Fibroblast of peridontal ligament (primary cell): Measurements from ENCODE around the gene SERTAD1.
"Not testable (repeated sequence)": the region's sequence is repeated elsewhere in the genome, so short reads cannot be mapped to it uniquely, and the experiment has no call there.

ENCODE experiments used
- DNase-seq: peaks from one replicate; pipeline ENCODE4 v3.0.0-alpha.2; 2010; ENCODE audit errors: extremely low read depth

SERTAD1 gene

DNA sequence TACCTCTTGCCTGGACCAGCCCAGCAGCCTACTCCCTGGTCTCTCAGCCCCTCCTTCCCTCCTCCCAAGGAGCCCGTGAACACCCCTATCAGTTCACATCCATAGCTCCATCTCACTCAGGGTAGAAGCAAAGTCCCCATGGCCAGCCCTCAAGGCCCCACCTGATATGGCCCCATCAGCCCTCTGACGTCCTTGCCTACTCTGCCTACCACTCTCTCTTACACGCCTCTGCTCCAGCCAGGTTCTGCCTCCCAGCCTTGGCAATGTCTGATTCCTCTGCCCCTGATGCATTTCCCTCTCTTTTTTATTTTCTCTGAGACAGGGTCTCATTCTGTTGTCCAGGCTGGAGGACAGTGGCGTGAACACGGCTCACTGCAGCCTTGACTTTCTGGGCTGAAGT is 26.2 kb upstream of the SERTAD1 start:
- no peak for DNase-seq

DNA sequence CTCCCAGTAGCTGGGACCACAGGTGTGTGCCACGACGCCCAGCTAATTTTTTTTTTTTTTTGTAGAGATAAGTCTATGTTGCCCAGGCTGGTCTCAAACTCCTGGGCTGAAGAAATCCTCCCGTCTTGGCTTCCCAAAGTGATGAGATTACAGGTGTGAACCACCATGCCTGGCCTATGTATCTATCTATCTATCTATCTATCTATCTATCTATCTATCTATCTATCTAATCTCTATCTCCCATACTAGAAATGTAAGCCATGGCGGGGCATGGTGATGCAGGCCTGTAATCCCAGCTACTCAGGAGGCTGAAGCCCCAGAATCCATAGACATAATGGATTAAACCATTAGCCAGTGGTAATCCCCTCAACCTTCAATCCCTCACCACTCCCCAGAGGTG is 24.9 kb upstream of the SERTAD1 start:
- no peak for DNase-seq

DNA sequence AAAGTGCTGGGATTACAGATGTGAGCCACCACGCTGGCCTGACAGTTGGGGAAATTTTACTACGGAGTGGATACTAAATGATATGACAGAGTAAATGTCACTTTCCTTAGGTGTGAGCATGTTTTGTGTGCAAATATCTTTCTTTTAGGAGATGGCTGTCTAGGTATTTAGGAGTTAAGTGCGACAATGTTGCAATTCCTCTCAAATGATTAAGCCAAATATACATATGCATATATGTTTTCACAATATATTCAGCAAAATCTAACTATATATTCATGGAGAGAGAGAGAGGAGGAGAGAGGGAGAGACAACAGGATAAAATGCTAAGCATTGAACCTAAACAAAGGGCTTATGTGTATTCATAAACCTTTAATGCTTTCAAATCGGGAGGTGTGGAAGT is 23.7 kb upstream of the SERTAD1 start:
- DNase-seq, result no peak

GRCh38 chr19:40446263-40446784 is 20.5 kb upstream of the SERTAD1 start:
- DNase-seq, result no peak

DNA sequence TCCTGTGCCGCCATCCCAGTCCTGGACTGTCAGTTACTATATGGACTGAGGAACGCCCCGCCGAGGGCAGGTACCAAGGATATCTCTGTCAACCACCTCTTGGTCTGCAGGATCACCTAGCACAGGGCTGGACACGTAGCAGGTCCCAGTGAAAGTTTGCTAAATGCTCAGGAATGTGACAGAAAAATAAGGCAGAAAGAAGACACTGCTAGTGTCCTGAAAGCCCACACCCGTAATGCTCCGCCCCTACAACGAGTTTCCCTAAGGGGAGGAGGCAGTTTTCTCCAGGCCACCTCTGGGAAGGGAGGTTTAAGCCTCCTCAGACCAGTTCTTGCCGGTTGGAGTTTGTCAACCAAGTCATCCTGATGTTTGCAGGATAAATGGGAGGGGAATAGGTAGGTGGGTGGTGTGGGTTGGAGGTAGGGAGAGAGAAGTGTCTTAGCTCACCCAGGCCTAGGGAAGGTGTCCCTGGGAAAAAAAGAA is 20.0 kb upstream of the SERTAD1 start:
- DNase-seq, result no peak

DNA sequence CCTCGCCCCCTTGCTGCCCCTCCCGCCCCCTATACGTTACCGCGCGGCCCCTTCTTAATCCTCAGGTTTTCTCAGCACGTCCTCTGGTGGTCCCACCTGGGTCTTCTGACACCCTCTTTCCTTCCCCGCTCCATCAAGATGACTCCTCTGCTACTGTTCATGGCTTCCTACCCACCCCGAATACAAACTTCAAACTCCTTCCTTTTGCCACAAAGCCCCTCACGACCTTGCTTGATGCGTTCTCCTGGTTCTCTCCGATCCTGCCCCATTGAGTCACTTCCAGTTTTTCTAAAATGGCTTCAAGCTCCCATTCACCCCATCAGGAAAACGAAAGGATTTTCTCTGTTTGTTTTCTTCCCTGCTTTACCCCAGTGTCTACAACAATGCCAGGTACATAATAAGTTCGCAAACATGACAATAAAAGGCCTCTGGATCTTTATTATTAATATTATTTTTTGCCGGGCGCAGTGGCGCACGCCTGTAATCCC is 19.1 kb upstream of the SERTAD1 start:
- DNase-seq, result no peak

DNA sequence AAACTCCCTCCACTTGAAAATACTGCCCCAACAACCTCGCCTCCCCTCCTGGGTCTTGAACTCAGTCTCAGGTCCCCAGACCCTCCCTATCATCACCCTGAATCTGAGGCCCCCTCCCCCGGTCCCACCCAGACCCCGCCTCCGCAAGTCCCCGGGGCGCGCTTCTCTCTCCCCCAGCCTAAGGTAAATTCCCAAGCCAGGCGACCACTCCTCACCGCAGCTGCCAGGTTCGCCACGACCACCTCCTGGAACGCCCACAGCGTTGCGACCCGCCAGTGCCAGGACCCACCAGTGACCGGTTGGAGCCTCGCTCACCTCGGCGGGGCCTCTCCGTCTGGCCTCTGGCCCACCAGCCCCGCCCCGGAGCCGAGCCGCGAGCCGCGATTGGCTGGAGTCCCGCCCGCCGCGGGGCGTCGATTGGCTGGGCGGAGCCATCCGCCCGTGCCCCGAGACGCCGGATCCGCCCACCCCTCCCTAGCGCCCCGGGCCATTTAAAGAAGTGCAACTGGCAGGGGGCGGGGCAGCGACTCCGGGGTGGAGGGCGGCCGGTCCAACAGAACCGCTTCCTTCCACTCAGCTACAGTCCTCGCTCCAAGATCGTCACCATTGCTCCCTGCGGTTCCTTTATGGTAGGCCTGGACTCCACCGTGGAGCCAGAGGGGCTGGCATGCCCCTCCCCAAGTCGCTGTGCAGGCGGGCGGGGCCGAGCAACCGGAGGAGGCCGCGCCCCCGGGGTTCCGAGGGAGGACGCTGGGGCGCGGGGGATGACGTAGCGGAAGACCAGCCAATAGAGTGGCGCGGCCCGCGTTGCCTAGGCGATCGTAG is 18.4 kb upstream of the SERTAD1 start, which contains the start of gene SERTAD3:
SERTAD3 (minus strand) TSS at position 336 of the 825 bp plus-strand sequence. CDS start 2,255 bp downstream, outside the sequence.
- DNase-seq, result peak; percentile 89

DNA sequence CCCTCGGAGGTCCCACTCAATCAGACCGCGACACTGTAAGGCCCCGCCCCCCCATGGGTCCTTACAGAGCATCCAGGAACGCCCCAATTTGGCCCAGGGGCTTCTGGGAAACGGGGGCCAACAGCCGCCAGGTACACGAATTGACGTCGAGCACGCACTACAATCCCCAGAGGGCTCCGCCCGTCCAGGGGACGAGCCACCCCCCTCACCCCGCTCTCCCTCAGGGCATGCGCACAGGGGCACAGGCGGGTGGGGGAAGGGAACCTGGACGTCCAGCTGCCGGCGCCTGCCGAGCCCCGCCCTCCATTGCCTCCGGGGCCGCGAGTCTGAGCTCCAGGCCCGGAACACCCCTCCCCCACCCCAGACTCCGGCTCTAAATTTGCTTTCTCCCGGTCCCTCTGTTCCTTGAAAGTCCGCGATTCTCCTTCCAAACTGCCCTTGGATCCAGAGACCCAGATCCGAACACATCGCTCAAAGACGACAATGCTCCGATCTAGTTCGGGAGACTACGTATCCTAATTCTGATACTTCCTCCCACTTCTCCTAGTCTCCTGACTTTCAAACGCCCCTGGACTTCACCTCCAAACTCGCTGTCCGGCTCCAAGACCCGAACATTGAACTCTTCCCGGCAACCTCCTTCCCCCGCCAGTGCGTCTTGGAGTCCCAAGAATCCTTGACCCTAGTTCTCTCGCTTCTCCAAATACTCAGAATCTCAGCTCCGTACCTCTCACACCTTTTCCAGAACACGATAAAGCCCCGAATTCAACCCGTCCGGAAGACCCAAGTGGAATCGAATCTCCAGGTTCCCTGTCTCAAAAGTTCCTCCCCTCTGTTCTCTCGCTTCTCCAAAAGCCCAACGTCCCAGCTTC is 17.6 kb upstream of the SERTAD1 start:
- DNase-seq, result peak; percentile 98

DNA sequence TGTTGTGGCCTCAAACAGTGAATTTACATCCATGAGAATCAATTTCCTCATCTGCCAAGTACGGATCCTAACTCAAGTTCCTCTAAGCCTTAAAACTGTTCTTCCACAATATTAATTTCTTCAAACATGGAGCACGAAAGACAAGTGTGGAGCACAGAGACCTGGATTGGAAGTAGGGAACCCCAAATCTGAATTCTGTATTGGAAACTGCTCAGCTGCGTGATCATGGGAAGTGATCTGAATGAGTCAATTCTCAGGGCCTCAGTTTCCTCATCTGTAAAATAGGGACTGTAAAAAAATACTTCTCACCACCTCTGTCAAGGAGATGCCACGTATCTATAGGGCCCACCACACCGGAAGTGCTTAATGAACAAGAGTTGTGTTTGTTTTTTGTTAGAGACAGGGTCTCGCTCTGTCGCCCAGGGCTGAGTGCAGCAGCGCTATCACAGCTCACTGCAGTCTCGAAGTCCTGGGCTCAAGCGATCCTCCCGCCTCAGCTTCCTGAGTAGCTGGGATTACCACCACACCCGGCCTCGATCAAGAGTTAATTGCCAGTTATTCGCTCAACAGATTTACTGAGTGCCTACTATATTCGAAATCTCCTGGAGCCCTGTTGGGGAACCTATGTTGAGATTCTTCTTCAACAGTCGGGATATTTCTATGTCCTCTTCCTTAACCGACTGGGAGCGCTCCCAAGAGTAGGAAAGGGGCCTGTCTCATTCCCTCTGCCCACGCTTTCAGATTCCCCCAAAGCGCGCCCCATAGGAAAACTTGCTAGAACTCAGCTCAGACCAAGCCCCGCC is 16.7 kb upstream of the SERTAD1 start:
- no peak for DNase-seq

DNA sequence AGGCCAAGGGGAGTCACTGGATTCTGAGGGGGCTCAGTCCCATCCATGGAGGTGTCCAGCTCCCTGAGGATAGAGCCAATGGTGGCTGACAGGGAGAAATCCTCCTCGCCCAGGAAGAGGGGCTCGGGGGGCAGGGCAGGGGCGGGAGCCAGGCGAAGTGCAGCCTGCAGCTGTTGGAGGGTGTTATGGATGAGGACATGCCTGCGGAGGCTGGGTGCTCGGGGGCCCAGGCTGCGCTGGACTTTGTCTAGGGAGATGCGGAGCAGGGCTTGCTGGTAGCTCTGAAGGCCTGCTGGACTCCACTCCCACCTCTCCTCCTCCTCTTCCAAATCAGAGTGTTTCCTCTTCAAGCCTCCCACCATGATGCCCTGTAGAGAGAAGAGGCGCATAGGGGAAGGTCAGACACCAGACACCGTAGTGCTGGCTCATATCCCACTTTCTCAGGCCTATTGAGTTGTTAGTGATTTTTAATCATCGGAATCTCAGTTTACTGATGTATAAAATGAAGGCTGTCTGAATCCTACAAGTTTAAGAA is 16.0 kb upstream of the SERTAD1 start:
- no peak for DNase-seq

GRCh38 chr19:40438284-40438683 is 12.5 kb upstream of the SERTAD1 start:
- DNase-seq, result no peak

- peak; percentile 89 for DNase-seq
These were observed 7.8 kb upstream of the SERTAD1 start for GRCh38 chr19:40433391-40434216.

DNA sequence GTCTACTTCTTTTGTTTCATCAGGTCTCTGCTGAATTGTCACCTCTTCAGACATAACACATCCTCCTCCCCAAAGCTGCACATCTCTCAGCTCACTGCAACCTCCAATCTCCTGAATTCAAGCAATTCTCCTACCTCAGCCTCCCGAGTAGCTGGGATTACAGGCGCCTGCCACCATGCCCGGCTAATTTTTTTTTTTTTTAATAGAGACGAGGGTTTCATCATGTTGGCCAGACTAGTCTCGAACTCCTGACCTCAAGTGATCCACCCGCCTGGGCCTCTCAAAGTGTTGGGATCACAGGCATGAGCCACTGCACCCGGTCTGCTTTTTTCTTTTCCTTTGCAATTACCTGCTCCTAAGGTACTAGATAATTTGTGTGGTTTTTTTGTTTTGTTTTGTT is 7.0 kb upstream of the SERTAD1 start:
- DNase-seq, result not testable (repeated sequence)

GRCh38 chr19:40431698-40432097 is 5.9 kb upstream of the SERTAD1 start:
- no peak for DNase-seq

GRCh38 chr19:40430242-40430641 is 4.5 kb upstream of the SERTAD1 start:
- DNase-seq, result not testable (repeated sequence)

GRCh38 chr19:40428197-40428596 is 2.4 kb upstream of the SERTAD1 start:
- not testable (repeated sequence) for DNase-seq

GRCh38 chr19:40424637-40425449 is 949 bp downstream of the SERTAD1 start:
- no peak for DNase-seq

- no peak for DNase-seq
These were observed 1.9 kb downstream of the SERTAD1 start for GRCh38 chr19:40423938-40424337.
